ENCODE results near the gene DOCK10. TPM values are rescaled to one million over a fixed set of nuclear protein-coding genes. Genes with fewer than 3 reads are reported as not detected.

DOCK10 gene
- total RNA-seq, 2 donors from 2014 or later = 2.0 to 3.4 TPM

- Histone ChIP-seq H3K9me3 (no peaks in the 10 kb centered on the region), H3K27me3 (no peaks in the 10 kb centered on the region), H3K4me1 (peaks cover 15% of the 10 kb centered on the region), H3K36me3 (replicated peaks in 1 of 2; ENCODE audit: insufficient read depth in 1 of 2, low read depth in 2 of 2) (no peaks in the 10 kb centered on the region), H3K27ac (no peak overlapping the region), H3K4me3 (no peak overlapping the region)
- TF ChIP-seq POLR2A (IDR thresholded peaks at IDR 0.05) (no peak), CTCF (IDR thresholded peaks at IDR 0.05) (no peak)
- ATAC-seq = no peak
- intact Hi-C loops (cut with DNase I) = no loop called here
- DNase-seq = no peak
- 32 to 48% methylated on average over 2 of the region's 2 CpGs for WGBS, 2 donors
These were observed 28.6 kb downstream of the DOCK10 start for GRCh38 chr2:225013425-225014365.

GRCh38 chr2:225011585-225011984 is 30.7 kb downstream of the DOCK10 start:
- TF ChIP-seq POLR2A (IDR thresholded peaks at IDR 0.05) (no peak), CTCF (IDR thresholded peaks at IDR 0.05) (no peak)

GRCh38 chr2:225010804-225011203 is 31.5 kb downstream of the DOCK10 start:
- WGBS, 2 donors = 68 to 72% methylated on average over 4 of the region's 4 CpGs
- H3K27ac ChIP-seq = no peak overlapping the region
- H3K9me3 ChIP-seq = no peaks in the 10 kb centered on the region
- no peak for ATAC-seq
- no peak for DNase-seq
- no peaks in the 10 kb centered on the region for H3K36me3 ChIP-seq (replicated peaks in 1 of 2; ENCODE audit: insufficient read depth in 1 of 2, low read depth in 2 of 2)
- TF ChIP-seq CTCF (IDR thresholded peaks at IDR 0.05) (no peak), POLR2A (IDR thresholded peaks at IDR 0.05) (no peak)
- peaks cover 4% of the 10 kb centered on the region for H3K4me1 ChIP-seq
- H3K4me3 ChIP-seq = no peak overlapping the region
- intact Hi-C loops (cut with DNase I) = no loop called here
- H3K27me3 ChIP-seq = no peaks in the 10 kb centered on the region

More at GRCh38 chr2:225011585-225011984, 30.7 kb downstream of the DOCK10 start:
- no peak overlapping the region for H3K4me3 ChIP-seq
- peaks cover 4% of the 10 kb centered on the region for H3K4me1 ChIP-seq
- no peaks in the 10 kb centered on the region for H3K9me3 ChIP-seq
- no peaks in the 10 kb centered on the region for H3K27me3 ChIP-seq
- ATAC-seq = no peak
- no peaks in the 10 kb centered on the region for H3K36me3 ChIP-seq (replicated peaks in 1 of 2; ENCODE audit: insufficient read depth in 1 of 2, low read depth in 2 of 2)
- 70 to 75% methylated on average over 10 to 11 of the region's 11 CpGs for WGBS, 2 donors
- intact Hi-C loops (cut with DNase I) = no loop called here
- H3K27ac ChIP-seq = no peak overlapping the region
- DNase-seq = no peak

GRCh38 chr2:225009768-225010167 is 32.5 kb downstream of the DOCK10 start:
- WGBS, 2 donors = 45 to 47% methylated on average over 2 of the region's 2 CpGs
- intact Hi-C loops (cut with DNase I) = no loop called here
- Histone ChIP-seq H3K27ac (no peak overlapping the region), H3K4me3 (no peak overlapping the region), H3K36me3 (replicated peaks in 1 of 2; ENCODE audit: insufficient read depth in 1 of 2, low read depth in 2 of 2) (no peaks in the 10 kb centered on the region), H3K27me3 (no peaks in the 10 kb centered on the region), H3K9me3 (no peaks in the 10 kb centered on the region), H3K4me1 (peaks cover 4% of the 10 kb centered on the region)
- DNase-seq = no peak
- ATAC-seq = no peak
- TF ChIP-seq POLR2A (IDR thresholded peaks at IDR 0.05) (no peak), CTCF (IDR thresholded peaks at IDR 0.05) (no peak)
